Stimulated activated CD8-positive, alpha-beta memory T cell treated with anti-CD3 and anti-CD28 coated beads, Interleukin-2, amount 100 ng/mL, for 48 hours (primary cell): ENCODE data around the gene GLUD1.
"Not testable (repeated sequence)": the region's sequence is repeated elsewhere in the genome, so short reads cannot be mapped to it uniquely, and the experiment has no call there.

Experiments
- DNase-seq, 2 donors: peaks; one replicate each; pipeline ENCODE4 v3.0.0-alpha.2; 2020; ENCODE audit warnings: low read depth in 2 of 2

The GLUD1 gene

DNA sequence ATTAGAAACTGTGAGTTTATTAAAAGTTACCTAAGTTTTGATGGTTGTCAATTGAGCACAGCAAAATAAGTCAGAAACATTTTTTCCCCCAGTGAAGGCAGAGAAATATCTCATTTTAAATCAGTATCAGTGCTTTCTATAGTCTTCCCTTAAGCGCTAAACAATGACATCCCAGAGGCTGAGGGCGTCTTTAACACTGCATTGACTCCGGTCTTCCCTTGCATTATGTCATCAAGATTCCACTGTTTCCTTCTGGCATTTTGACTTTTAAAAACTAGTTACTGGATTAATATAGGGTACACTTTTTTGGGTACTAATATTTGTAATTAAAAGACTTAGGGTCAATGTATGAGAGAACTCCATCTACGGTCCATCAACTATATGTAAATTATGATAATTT is 3.9 kb downstream of the GLUD1 start:
- no peak for DNase-seq

- no peak for DNase-seq
These were observed 4.9 kb downstream of the GLUD1 start for GRCh38 chr10:87089746-87090145.

DNA sequence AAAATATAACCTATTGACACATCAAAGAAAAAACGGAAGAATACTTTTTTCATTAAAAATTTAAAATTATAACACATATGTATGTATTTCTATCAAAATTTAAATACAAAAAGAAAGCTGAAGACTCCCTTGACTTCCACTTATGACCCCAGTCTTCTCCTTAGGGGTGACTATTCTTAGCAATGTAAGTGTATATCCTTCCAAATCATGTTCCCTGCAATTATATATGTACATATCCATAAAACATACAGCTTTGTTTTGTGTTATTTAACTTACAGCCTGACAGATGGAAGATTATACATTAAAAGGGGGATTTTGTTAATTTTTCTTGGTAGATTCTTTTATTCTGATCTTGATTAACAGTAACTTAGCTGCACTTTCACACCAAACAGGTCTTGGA is 9.1 kb downstream of the GLUD1 start:
- DNase-seq, result no peak

DNA sequence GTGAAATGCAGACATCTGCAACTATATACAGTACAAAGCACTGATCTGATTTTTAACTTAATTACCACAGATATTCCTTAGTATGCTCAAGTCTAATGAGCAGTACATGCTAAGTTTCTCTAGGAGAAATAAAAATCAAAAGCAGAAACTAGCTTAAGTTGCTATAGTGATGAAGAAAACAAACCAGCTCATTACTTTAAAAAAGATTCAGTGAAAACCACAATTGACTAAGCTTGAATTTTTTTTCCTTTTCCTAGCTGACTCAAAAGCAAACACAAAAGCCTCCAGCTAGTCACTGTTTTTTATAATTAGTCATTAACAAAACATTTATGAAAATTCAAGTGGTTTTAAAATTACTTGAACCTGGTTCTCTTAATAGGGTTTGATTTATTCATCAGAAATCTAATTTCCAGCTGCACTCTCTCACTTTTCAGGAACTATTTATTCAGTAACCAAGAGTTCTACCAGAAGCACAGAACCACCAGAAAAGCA is 10.3 kb downstream of the GLUD1 start:
- DNase-seq, result not testable (repeated sequence)

DNA sequence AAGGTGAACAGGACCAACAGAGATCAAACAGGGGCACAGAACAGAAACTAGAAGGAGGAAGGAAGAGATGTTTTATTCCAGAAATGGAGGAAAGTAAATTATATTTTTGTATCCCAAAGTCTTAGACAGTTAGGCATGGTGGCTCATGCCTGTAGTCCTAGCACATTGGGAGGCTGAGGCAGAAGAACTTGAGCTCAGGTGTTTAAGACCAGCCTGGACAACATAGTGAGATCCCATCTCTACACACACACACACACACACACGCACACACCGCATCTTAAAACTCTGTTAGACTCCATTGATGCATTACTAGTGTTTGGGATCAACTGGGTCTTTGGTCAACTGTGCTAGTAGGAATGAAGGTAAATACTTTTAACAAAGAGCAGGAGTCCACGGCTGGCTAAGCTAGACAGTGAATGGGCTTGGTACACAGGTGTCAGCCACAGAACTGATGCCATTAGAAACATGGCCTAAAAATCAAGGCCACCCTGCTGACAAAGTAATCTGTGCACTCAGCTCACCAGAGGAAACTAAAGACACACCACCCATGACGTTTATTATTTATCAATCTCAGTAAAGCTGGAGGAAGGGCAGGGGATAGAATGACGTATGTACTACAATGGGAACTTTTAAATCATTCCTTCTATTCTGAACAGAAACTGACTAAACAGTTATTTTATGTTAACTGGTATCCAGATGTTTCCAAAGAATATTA is 10.9 kb downstream of the GLUD1 start:
- DNase-seq, result not testable (repeated sequence)

DNA sequence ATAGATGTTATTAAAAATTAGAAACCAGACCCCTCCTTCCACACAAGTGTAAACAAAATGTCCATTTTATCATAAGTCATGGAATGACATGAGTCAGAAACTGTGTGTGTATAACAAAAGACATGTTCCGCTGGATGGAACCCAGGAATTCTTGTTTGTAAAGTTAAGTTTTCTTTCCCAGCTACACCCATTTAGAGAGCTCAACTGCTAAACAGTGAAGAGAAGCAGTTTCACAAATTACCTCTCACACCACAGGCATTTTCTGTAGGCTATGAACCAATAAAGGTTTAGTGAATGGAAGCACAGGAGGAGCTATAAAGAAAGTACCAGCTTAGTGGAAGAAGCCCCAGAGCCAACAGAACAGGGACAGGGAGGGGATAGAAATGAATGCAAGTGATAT is 12.4 kb downstream of the GLUD1 start:
- DNase-seq, result not testable (repeated sequence)

DNA sequence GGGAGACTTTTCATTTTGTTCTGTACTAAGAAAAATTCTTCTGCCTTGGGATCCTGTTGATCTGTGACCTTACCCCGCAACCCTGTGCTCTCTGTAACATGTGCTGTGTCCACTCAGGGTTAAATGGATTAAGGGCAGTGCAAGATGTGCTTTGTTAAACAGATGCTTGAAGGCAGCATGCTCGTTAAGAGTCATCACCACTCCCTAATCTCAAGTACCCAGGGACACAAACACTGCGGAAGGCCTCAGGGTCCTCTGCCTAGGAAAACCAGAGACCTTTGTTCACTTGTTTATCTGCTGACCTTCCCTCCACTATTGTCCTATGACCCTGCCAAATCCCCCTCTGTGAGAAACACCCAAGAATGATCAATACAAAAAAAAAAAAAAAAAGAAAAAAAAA is 13.1 kb downstream of the GLUD1 start:
- DNase-seq, result not testable (repeated sequence)

- DNase-seq, result not testable (repeated sequence)
These were observed 14.0 kb downstream of the GLUD1 start for GRCh38 chr10:87080621-87081020.

DNA sequence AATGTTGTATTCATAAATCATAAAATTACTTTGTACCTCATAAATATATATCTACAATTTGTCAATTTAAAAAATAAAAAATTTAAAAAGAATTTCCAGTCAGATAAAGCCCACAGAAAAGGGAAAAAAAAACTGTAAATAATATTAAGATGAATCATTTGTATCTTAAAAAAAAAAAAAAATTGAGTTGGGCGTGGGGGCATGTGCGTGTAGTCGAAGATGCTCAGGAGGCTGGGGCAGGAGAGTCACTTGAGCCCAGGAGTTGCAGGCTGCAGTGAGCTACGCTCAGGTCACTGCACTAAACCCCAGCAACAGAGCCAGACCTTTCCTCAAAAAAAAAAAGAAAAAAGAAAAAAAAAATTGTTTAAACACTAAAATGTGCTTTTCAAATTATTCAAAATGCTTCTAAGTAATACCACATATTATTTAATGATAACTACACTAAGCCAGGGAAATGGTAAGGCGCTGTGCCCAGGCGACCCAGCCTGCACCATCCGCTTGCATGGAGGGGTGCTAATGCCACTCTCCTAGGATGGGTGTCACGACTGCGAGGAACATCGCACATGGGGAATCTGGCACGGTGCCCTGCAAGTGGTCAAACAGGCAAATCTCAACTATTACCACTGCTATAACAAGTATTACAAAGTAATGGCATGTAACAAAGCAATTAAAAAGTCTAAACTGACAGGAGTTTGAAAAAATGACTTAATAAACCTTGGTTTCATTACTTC is 15.4 kb downstream of the GLUD1 start:
- no peak for DNase-seq

DNA sequence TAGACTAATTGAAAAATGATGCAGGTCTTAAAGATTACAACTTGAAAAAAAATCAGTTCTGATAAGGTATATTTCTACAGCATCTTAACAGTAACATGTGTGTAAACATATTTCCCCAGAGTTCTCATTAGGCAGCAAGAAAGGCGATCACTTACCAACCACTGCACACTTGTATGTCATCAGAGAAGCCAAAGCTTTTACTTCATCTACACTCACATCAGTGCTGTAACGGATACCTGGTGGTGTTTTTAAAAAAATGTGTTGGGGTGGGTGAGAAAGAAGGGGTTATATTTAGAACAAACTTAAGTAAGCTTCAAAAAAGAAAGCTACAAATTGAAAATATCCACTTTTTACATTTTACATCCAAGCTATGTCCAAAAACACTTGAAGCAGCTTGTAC is 18.2 kb downstream of the GLUD1 start:
- DNase-seq, result not testable (repeated sequence)

DNA sequence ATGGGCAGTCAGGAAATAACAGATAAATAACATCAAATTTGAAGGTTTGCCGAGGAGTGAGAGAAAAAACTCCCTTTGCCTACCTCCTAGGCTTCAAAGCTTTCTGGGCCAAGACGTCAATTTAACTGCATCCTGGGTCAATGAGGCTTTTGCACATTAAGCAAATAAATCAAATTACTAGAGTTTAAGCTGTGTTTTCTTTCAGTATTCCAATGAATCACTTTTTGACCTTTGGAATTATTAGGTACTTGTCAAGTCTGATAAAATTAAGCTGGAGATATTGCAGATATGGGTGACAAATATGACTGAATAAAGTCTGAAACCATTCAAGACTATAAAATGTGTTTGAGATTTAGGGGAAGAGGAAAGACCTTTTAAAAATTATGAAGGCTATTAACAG is 22.2 kb downstream of the GLUD1 start:
- no peak for DNase-seq

DNA sequence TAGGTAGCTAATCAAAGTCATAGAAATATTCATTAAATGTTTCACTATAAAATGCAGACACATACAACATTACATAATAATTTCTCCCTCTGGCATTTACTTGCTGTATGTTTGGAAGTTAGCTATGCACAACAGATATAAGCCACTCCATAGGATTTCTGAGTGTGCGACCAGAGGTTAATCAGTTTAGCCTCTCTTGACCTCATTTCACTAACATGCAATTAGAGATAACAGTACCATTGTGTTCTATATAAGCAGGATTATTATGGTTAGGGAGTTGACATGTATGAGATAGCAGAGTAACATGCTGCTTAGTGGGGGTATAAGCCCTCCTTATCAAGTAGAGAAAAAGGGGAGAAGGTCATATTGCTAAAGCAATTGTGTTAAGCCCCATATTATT is 26.4 kb downstream of the GLUD1 start:
- DNase-seq, result no peak

GRCh38 chr10:87066865-87067264 is 27.8 kb downstream of the GLUD1 start:
- DNase-seq, result no peak

- DNase-seq, result no peak
These were observed 28.5 kb downstream of the GLUD1 start for GRCh38 chr10:87066178-87066577.

DNA sequence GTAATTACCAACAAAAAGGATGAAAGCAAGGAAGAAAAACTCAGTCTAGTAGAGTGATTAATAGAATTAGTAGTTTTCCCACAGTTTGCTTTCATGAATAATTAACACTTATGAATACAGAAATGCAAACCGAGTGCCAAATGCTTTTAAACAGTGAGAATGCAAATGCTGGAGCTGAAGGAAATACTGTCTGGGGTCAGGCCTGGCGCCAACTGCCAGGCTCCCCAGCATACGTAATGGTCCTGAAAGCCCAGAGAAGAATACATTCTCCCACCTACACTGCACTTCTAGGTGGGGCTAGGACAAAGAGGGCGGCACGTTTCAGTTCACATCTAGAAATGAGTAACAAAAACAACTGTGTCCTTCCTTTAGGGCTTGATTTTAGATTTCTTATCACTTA is 30.0 kb downstream of the GLUD1 start:
- no peak for DNase-seq

DNA sequence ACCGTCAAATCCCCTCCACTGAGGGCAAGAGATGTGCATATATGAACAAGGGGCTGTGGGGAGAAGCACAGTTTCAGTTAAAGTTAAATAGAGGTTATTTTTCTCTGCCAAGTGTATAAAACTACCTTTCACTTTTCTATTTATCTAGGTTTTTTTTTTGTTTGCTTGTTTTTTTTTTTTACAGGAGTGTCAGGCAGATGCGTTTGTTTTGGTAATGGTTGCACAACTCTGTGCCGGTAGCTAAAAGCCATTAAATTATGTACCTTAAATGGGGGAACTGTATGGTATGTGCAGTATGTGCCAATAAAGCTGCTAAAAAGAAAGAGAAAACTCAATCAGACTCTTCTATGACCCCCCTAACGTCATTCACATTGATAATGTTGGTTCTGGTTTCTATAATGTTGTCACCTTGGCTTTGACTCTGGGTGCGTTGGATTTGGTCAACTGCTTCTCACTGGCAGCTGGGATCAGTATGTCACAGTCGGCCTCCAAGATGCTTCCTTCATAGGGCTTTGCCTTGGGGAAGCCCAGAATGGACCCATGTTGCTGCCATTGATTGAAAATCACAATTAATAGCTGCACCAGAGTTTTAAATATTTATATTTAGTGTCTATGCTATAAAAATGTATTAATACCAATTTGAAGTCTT is 34.2 kb downstream of the GLUD1 start:
- no peak for DNase-seq

DNA sequence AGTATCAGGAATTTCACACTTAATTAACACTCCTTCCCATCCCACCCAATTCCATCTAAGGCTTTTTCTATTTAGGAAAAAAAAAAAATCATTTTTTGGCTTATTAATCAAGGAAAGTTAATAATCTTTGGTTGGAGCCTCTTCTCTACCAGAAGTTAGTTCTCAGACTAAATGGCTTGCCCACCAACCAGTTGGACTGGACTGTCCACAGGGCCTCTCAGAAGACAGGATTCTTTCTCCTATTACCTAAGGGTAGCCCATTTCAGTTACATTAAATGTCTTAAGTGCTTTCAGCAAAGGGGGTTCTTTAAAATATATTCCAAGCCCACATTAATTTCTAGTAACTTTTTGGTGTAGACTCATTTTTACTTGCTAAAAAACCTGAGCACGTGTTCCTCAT is 35.2 kb downstream of the GLUD1 start:
- no peak for DNase-seq

- no peak for DNase-seq
These were observed 36.5 kb downstream of the GLUD1 start for GRCh38 chr10:87058171-87058570.

DNA sequence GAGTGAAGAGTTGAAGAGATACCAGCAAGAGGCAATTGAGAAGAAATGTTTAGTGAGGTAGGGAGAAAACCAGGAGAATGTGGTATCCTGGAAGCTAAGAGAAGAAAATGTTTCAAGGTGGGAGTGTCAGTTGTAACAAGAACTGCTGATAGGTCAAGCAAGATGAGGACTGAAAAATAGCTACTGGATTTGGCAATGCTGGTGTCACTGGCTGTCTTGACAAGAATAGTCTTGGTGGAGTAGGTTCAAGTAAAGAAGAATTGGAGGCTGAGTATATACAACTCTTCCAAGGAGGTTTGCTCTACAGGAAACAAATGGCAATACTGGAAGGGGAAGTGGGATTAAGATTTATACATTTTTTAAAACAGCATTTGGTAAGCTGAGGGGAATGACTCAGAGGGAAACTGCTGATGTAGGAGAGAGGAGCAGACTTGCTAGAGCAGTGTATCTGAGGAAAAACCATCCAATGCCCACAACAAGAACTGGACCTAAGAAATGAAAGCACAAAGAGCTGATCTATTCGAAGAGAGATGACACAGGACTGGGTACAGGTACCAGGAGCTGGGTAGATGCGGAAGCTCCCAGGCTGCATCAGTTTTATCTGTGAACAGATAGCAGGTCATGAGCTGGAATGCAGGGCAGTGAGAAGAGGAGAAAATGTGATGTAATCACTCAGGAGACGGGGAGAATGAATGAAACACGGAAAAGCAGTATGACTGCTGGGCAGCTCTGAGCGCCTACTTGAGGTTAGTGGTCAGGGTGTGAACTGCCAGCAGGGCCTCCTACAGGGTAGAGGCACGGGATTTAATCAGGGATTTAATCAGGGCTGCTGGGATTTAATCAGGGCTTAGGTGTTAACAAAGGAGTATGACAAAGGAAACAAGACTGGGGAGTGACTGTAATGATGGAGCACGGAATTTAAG is 40.0 kb downstream of the GLUD1 start:
- DNase-seq, result no peak

DNA sequence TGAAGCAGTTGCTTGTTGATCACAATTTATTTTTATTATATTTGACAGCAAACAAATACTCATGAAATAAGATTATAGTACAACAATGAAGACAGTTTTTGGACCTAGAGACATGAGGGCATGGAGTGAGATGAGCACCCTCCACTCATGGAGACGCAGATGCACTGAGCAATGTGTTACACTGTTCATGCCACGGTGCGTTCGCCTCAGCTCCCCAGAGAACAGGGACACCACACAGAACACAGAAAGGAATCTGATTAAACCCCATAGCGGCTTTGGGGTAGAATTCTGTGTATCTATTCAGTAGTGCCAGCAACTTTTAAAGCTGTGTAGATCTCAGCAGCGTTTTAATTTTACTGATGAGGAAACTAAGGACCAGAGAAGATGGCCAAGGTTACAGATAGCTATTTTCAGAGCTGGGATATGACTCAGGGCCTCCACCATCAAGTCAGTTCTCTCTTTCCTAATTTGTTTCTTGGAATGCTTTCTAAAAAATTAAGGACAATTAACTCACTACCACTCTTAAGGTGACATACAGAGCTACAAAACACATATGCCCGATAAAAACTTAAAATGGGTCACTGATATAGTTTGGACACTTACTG is 41.0 kb downstream of the GLUD1 start:
- no peak for DNase-seq

DNA sequence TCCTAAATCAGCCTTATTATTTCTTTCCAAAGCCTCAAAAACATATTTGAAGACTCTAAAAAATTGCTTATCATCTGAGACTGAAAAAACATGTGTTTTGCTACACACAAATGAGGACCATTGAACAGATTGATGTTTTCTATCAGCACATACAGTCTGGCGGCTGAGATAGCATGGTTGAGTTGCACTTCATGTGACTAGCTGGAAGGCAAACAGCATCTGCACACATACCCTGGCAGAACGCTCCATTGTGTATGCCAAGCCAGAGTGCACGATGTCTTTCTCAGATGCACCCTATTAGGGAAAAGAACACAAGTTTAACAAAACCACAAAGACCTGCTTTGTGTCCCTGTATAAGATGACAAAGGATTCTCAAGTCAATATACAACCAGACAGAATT is 41.5 kb downstream of the GLUD1 start:
- no peak for DNase-seq
